Liver (tissue), 9 donors: ENCODE results near the gene SIN3B. TPM values are rescaled to one million over a fixed set of nuclear protein-coding genes. Genes with fewer than 3 reads are reported as not detected.
A peak's percentile ranks its signal among the peaks of the same experiment; 100 is the strongest.

Source experiments
- DNase-seq: peaks from one replicate; pipeline ENCODE4 v3.0.0-alpha.2; 2017; ENCODE audit warnings: low spot score
- H3K27ac ChIP-seq, 2 donors: one replicate each; pipeline ENCODE4 v1.7.0; 2013; ENCODE audit warnings: inconsistent platforms in 2 of 2, low read length in 2 of 2, control low read depth in 1 of 2, low read depth in 1 of 2, mild to moderate bottlenecking in 1 of 2
- H3K27me3 ChIP-seq, 4 donors: one replicate each; pipeline versions ENCODE4 v1.6.1 to v1.7.0; 2013; ENCODE audit warnings: low read length in 3 of 4, inconsistent platforms in 1 of 4, mild to moderate bottlenecking in 1 of 4, moderate library complexity in 1 of 4; ENCODE audit not compliant: control insufficient read depth in 4 of 4, insufficient read depth in 4 of 4
- H3K36me3 ChIP-seq, 4 donors: one replicate each; pipeline versions ENCODE4 v1.6.1 to v1.7.0; 2013; ENCODE audit warnings: low read length in 3 of 4, mild to moderate bottlenecking in 3 of 4, low read depth in 1 of 4, moderate library complexity in 1 of 4; ENCODE audit not compliant: control insufficient read depth in 4 of 4, insufficient read depth in 3 of 4
- H3K4me1 ChIP-seq, 4 donors: one replicate each; pipeline versions ENCODE4 v1.6.1 to v1.7.0; 2013; ENCODE audit warnings: low read length in 3 of 4, mild to moderate bottlenecking in 3 of 4, moderate library complexity in 1 of 4; ENCODE audit not compliant: control insufficient read depth in 4 of 4, insufficient read depth in 4 of 4
- H3K4me3 ChIP-seq, 3 donors: one replicate each; pipeline versions ENCODE4 v1.6.1 to v1.7.0; 2013; ENCODE audit warnings: low read length in 3 of 3, control low read depth in 1 of 3, low read depth in 1 of 3, mild to moderate bottlenecking in 1 of 3
- H3K9ac ChIP-seq, 2 donors: one replicate each; pipeline ENCODE4 v1.7.0; 2013; ENCODE audit warnings: low read length in 2 of 2, mild to moderate bottlenecking in 2 of 2, moderate library complexity in 2 of 2, control low read depth in 1 of 2, low read depth in 1 of 2
- H3K9me3 ChIP-seq, 4 donors: one replicate each; pipeline versions ENCODE4 v1.6.1 to v1.7.0; 2013; ENCODE audit warnings: low read length in 3 of 4; ENCODE audit not compliant: control insufficient read depth in 4 of 4
- EGR1 ChIP-seq, 2 donors: IDR thresholded peaks; 2 replicates each; pipeline ENCODE4 v1.6.1; 2016 to 2018; ENCODE audit warnings: antibody characterized with exemption in 2 of 2, low read depth in 2 of 2
- FOXA1 ChIP-seq: IDR thresholded peaks from 2 replicates; pipeline ENCODE4 v1.6.1; 2016; ENCODE audit warnings: antibody characterized with exemption
- FOXA2 ChIP-seq: IDR thresholded peaks from 2 replicates; pipeline ENCODE4 v1.6.1; 2016; ENCODE audit warnings: antibody characterized with exemption
- GABPA ChIP-seq, 2 donors: IDR thresholded peaks in 1 of 2; conservative IDR thresholded peaks in 1 of 2; 2 replicates each; pipeline ENCODE4 v1.6.1; 2016; ENCODE audit warnings: antibody characterized with exemption in 2 of 2, mild to moderate bottlenecking in 1 of 2, moderate library complexity in 1 of 2
- HNF4A ChIP-seq, 2 donors: conservative IDR thresholded peaks; 2 replicates each; pipeline ENCODE4 v1.6.1; 2016; ENCODE audit warnings: antibody characterized with exemption in 2 of 2, mild to moderate bottlenecking in 2 of 2
- HNF4G ChIP-seq: IDR thresholded peaks from 2 replicates; pipeline ENCODE4 v1.6.1; 2016; ENCODE audit warnings: antibody characterized with exemption
- JUND ChIP-seq, 2 donors: IDR thresholded peaks; 2 replicates each; pipeline ENCODE4 v1.6.1; 2016; ENCODE audit warnings: antibody characterized with exemption in 2 of 2
- NR2F2 ChIP-seq: IDR thresholded peaks from 2 replicates; pipeline ENCODE4 v1.6.1; 2016; ENCODE audit warnings: antibody characterized with exemption
- RAD21 ChIP-seq, 2 donors: IDR thresholded peaks; 2 replicates each; pipeline ENCODE4 v1.6.1; 2016; ENCODE audit warnings: antibody characterized with exemption in 2 of 2, mild to moderate bottlenecking in 2 of 2
- REST ChIP-seq: IDR thresholded peaks from 2 replicates; pipeline ENCODE4 v1.6.1; 2016; ENCODE audit warnings: antibody characterized with exemption, mild to moderate bottlenecking
- RXRA ChIP-seq, 2 donors: IDR thresholded peaks; 2 replicates each; pipeline ENCODE4 v1.6.1; 2017 to 2018; ENCODE audit warnings: antibody characterized with exemption in 2 of 2, mild to moderate bottlenecking in 1 of 2
- SP1 ChIP-seq: IDR thresholded peaks from 2 replicates; pipeline ENCODE4 v1.6.1; 2018; ENCODE audit warnings: antibody characterized with exemption, mild to moderate bottlenecking
- TAF1 ChIP-seq: conservative IDR thresholded peaks from 2 replicates; pipeline ENCODE4 v1.6.1; 2016; ENCODE audit warnings: antibody characterized with exemption, mild to moderate bottlenecking
- YY1 ChIP-seq: IDR thresholded peaks from 2 replicates; pipeline ENCODE4 v1.6.1; 2016; ENCODE audit warnings: antibody characterized with exemption, mild to moderate bottlenecking
- WGBS: extraction: QIAGEN DNeasy Blood & Tissue Kit; methylation state at CpG from one replicate; pipeline ENCODE4 v1.1.7; 2013; 5-methylcytosine and 5-hydroxymethylcytosine counted together
- polyA plus RNA-seq, 2 donors: library from polyadenylated mRNA; stranded (reverse) in 1 of 2; unstranded in 1 of 2; fragments of 200-250 nt in 1 of 2; fragments of >200 nt in 1 of 2; fragmentation: Nextera tagmentation in 1 of 2; extraction: Ambion mirVana in 1 of 2; gene quantifications; one replicate each; pipeline versions ENCODE4 v1.2.1 to v1.2.3, GENCODE V29; 2013 to 2015
- total RNA-seq, 2 donors: library from RNA; depleted of rRNA; stranded (reverse); fragments of >200 nt; gene quantifications; one replicate each; pipeline ENCODE4 v1.2.3, GENCODE V29; 2014
- TF ChIP-seq, protein P1 (sequence below): IDR thresholded peaks from 2 replicates; pipeline ENCODE4 v1.6.1; 2016; ENCODE audit warnings: antibody characterized with exemption
- TF ChIP-seq, protein P2 (sequence below): IDR thresholded peaks from 2 replicates; pipeline ENCODE4 v1.6.1; 2016; ENCODE audit warnings: antibody characterized with exemption
- TF ChIP-seq, protein P3 (sequence below): IDR thresholded peaks from 2 replicates; pipeline ENCODE4 v1.6.1; 2016; ENCODE audit warnings: antibody characterized with exemption
- TF ChIP-seq, protein P4 (sequence below): fragments of 150-350 bp; IDR thresholded peaks from 2 replicates; pipeline ENCODE4 v1.5.1; 2017; ENCODE audit warnings: improper control_type of control experiment, low read depth, low read length; ENCODE audit not compliant: missing input control
- donor health status: healthy.
- donor health status: healthy.
- donor health status: healthy.
- donor health status: healthy.
- donor health status: healthy.

SIN3B gene
- total and polyA plus RNA-seq, 4 donors = 6.1 to 17.1 (median 8.6) TPM

DNA sequence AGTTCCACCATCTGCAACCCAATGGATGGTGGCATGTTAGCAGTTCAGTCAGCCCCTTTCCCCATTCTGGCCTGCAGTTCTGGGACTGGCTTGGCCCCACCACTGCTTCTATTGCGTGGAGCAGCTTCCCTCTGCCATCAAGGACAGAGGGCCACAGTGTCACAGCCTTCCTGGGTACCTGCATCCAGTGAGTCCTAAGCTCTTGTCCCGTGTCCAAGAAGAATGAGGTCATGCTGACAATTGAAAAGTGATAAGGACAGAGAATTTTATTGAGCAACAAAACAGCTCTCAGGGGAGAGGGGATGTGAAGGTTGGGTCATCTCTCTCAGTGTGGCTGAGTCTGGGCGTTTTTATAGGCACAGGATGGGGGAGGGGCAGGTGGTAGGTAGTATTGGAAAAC lies 33.5 kb upstream of the SIN3B start:
- no peak for TF ChIP-seq EGR1 (IDR thresholded peaks at IDR 0.05; ENCODE audit: low read depth in 2 of 2)
- TF ChIP-seq, protein P1, sequence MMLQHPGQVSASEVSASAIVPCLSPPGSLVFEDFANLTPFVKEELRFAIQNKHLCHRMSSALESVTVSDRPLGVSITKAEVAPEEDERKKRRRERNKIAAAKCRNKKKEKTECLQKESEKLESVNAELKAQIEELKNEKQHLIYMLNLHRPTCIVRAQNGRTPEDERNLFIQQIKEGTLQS = no peak
- TF ChIP-seq, protein P2, sequence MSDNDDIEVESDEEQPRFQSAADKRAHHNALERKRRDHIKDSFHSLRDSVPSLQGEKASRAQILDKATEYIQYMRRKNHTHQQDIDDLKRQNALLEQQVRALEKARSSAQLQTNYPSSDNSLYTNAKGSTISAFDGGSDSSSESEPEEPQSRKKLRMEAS = no peak
- no peak for TF ChIP-seq HNF4A (conservative IDR thresholded peaks at IDR 0.05)
- TF ChIP-seq NR2F2 = no peak
- TF ChIP-seq RAD21 (IDR thresholded peaks at IDR 0.05) = no peak
- no peak for TF ChIP-seq SP1
- TF ChIP-seq, protein P3, sequence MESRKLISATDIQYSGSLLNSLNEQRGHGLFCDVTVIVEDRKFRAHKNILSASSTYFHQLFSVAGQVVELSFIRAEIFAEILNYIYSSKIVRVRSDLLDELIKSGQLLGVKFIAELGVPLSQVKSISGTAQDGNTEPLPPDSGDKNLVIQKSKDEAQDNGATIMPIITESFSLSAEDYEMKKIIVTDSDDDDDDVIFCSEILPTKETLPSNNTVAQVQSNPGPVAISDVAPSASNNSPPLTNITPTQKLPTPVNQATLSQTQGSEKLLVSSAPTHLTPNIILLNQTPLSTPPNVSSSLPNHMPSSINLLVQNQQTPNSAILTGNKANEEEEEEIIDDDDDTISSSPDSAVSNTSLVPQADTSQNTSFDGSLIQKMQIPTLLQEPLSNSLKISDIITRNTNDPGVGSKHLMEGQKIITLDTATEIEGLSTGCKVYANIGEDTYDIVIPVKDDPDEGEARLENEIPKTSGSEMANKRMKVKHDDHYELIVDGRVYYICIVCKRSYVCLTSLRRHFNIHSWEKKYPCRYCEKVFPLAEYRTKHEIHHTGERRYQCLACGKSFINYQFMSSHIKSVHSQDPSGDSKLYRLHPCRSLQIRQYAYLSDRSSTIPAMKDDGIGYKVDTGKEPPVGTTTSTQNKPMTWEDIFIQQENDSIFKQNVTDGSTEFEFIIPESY = no peak
- no peak for TF ChIP-seq REST
- no peak for TF ChIP-seq FOXA2
- TF ChIP-seq FOXA1 = no peak
- TF ChIP-seq RXRA (IDR thresholded peaks at IDR 0.05) = no peak
- TF ChIP-seq, protein P4, sequence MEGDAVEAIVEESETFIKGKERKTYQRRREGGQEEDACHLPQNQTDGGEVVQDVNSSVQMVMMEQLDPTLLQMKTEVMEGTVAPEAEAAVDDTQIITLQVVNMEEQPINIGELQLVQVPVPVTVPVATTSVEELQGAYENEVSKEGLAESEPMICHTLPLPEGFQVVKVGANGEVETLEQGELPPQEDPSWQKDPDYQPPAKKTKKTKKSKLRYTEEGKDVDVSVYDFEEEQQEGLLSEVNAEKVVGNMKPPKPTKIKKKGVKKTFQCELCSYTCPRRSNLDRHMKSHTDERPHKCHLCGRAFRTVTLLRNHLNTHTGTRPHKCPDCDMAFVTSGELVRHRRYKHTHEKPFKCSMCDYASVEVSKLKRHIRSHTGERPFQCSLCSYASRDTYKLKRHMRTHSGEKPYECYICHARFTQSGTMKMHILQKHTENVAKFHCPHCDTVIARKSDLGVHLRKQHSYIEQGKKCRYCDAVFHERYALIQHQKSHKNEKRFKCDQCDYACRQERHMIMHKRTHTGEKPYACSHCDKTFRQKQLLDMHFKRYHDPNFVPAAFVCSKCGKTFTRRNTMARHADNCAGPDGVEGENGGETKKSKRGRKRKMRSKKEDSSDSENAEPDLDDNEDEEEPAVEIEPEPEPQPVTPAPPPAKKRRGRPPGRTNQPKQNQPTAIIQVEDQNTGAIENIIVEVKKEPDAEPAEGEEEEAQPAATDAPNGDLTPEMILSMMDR = no peak
- no peak for TF ChIP-seq JUND (IDR thresholded peaks at IDR 0.05)
- no peak for TF ChIP-seq HNF4G
- no peak for TF ChIP-seq GABPA (IDR thresholded peaks at IDR 0.05 in 1 of 2, conservative IDR thresholded peaks at IDR 0.05 in 1 of 2)
- Histone ChIP-seq H3K4me3 (peak overlapping the region in 1 of 3 donors; percentile 9), H3K27me3 (no peaks in the 10 kb centered on the region), H3K9ac (no peak overlapping the region), H3K36me3 (no peaks in the 10 kb centered on the region), H3K4me1 (no peaks in the 10 kb centered on the region), H3K27ac (no peak overlapping the region), H3K9me3 (peaks cover 0 to 11% (median 8%) of the 10 kb centered on the region in 4 donors)
- 64% methylated on average over 3 of the region's 3 CpGs for WGBS
- no peak for DNase-seq

DNA sequence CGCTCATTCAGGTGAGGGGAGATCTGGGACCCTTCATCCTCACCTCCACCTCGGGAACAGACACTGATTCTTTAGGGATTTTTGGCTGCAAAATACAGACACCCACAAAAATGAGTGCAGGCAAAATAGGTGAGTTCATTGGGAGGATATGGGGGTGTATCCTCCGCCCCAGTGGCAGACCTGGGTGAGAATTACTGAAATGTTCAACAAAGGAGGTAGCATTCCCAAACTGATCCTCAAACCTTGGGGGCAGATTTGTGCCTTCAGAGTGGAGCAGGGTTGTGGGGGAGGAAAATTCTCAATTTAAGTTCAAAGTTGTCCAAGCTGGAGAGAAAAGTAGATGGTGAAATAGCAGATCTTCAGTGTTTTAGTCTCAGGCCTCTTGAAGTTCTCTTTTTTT lies 31.3 kb upstream of the SIN3B start:
- H3K36me3 ChIP-seq = no peaks in the 10 kb centered on the region
- no peak overlapping the region for H3K9ac ChIP-seq
- no peaks in the 10 kb centered on the region for H3K4me1 ChIP-seq
- DNase-seq = no peak
- H3K27me3 ChIP-seq = no peaks in the 10 kb centered on the region
- H3K27ac ChIP-seq = no peak overlapping the region
- H3K9me3 ChIP-seq = peaks cover 0 to 11% (median 8%) of the 10 kb centered on the region in 4 donors
- H3K4me3 ChIP-seq = no peak overlapping the region
- WGBS = 89% methylated on average over 3 of the region's 3 CpGs
- no peak for TF ChIP-seq TAF1
- TF ChIP-seq RXRA (IDR thresholded peaks at IDR 0.05) = no peak
- TF ChIP-seq, protein P2 = no peak
- TF ChIP-seq GABPA (IDR thresholded peaks at IDR 0.05 in 1 of 2, conservative IDR thresholded peaks at IDR 0.05 in 1 of 2) = no peak
- TF ChIP-seq FOXA1 = no peak
- TF ChIP-seq, protein P1 = no peak
- TF ChIP-seq, protein P3 = no peak
- no peak for TF ChIP-seq HNF4A (conservative IDR thresholded peaks at IDR 0.05)
- no peak for TF ChIP-seq HNF4G
- no peak for TF ChIP-seq YY1
- TF ChIP-seq, protein P4 = no peak
- no peak for TF ChIP-seq RAD21 (IDR thresholded peaks at IDR 0.05)
